AG04450 (cell line): ENCODE results near the gene EDN1. TPM values are rescaled to one million over a fixed set of nuclear protein-coding genes. Genes with fewer than 3 reads are reported as not detected.

Source experiments
- CTCF ChIA-PET: fragments of 300-600, 350-600 bp; formaldehyde crosslinking; extraction: SDS; loops from one replicate; lab custom pipeline; 2022; ENCODE audit warnings: antibody characterized with exemption, inconsistent platforms; lab: Charles Lee
- POLR2A ChIA-PET: fragments of 350-600 bp; formaldehyde crosslinking; extraction: SDS; loops from one replicate; lab custom pipeline; 2021; ENCODE audit warnings: antibody characterized with exemption, inconsistent platforms; lab: Yijun Ruan, JAX
- DNase-seq: peaks from one replicate; pipeline ENCODE4 v3.0.0-alpha.2; 2011; ENCODE audit warnings: low read depth, low spot score
- H3K27ac ChIP-seq: one replicate; pipeline ENCODE4 v1.5.1; 2012; ENCODE audit warnings: low read depth, low read length, control low read depth
- H3K27me3 ChIP-seq: one replicate; pipeline ENCODE4 v1.6.0; 2012; ENCODE audit warnings: low read length; ENCODE audit not compliant: control insufficient read depth, insufficient read depth
- H3K4me3 ChIP-seq: 2 replicates; pipeline ENCODE4 v1.5.1; 2011; ENCODE audit warnings: mild to moderate bottlenecking, low read depth, low read length, control low read depth
- H3K9me3 ChIP-seq: 2 replicates; pipeline ENCODE4 v1.5.1; 2012; ENCODE audit warnings: low read length; ENCODE audit not compliant: control insufficient read depth, insufficient read depth
- polyA plus RNA-seq: library from polyadenylated mRNA; depleted of rRNA; stranded (reverse); fragments of >200 nt; gene quantifications from 2 replicates; pipeline ENCODE4 v1.2.3, GENCODE V29; 2011
- TF ChIP-seq, protein P1 (sequence below): IDR thresholded peaks from 2 replicates; pipeline ENCODE4 v1.5.1; 2011; ENCODE audit warnings: low read depth, low read length, control low read depth, inconsistent platforms

Gene EDN1
- polyA plus RNA-seq, 1 experiment: 2.1 TPM

DNA sequence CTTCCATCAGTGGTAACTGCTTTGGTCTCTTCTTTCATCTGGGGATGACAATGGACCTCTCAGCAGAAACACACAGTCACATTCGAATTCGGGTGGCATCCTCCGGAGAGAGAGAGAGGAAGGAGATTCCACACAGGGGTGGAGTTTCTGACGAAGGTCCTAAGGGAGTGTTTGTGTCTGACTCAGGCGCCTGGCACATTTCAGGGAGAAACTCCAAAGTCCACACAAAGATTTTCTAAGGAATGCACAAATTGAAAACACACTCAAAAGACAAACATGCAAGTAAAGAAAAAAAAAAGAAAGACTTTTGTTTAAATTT lies 6.1 kb downstream of the EDN1 start:
- Histone ChIP-seq H3K27ac (peak overlapping the region; percentile 67), H3K27me3 (no peaks in the 10 kb centered on the region), H3K4me3 (no peak overlapping the region), H3K9me3 (no peaks in the 10 kb centered on the region)
- DNase-seq: peak; percentile 43
- POLR2A ChIA-PET: no interaction called here
- TF ChIP-seq, protein P1, sequence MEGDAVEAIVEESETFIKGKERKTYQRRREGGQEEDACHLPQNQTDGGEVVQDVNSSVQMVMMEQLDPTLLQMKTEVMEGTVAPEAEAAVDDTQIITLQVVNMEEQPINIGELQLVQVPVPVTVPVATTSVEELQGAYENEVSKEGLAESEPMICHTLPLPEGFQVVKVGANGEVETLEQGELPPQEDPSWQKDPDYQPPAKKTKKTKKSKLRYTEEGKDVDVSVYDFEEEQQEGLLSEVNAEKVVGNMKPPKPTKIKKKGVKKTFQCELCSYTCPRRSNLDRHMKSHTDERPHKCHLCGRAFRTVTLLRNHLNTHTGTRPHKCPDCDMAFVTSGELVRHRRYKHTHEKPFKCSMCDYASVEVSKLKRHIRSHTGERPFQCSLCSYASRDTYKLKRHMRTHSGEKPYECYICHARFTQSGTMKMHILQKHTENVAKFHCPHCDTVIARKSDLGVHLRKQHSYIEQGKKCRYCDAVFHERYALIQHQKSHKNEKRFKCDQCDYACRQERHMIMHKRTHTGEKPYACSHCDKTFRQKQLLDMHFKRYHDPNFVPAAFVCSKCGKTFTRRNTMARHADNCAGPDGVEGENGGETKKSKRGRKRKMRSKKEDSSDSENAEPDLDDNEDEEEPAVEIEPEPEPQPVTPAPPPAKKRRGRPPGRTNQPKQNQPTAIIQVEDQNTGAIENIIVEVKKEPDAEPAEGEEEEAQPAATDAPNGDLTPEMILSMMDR: no peak
- CTCF ChIA-PET: interaction anchor here (2.1 kb wide), 1 partner anchor 307 kb away, joined by 6 read pairs; no protein-coding TSS in a partner anchor

DNA sequence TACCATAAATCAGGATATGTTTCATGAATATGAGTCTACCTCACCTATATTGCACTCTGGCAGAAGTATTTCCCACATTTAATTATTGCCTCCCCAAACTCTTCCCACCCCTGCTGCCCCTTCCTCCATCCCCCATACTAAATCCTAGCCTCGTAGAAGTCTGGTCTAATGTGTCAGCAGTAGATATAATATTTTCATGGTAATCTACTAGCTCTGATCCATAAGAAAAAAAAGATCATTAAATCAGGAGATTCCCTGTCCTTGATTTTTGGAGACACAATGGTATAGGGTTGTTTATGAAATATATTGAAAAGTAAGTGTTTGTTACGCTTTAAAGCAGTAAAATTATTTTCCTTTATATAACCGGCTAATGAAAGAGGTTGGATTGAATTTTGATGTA lies 6.4 kb downstream of the EDN1 start:
- CTCF ChIA-PET: interaction anchor here (2.1 kb wide), 1 partner anchor 306 kb away, joined by 6 read pairs; no protein-coding TSS in a partner anchor
- no peak for DNase-seq
- no peak overlapping the region for H3K27ac ChIP-seq
- POLR2A ChIA-PET: no interaction called here
- H3K4me3 ChIP-seq: no peak overlapping the region
- no peaks in the 10 kb centered on the region for H3K9me3 ChIP-seq
- H3K27me3 ChIP-seq: no peaks in the 10 kb centered on the region
- TF ChIP-seq, protein P1: no peak

DNA sequence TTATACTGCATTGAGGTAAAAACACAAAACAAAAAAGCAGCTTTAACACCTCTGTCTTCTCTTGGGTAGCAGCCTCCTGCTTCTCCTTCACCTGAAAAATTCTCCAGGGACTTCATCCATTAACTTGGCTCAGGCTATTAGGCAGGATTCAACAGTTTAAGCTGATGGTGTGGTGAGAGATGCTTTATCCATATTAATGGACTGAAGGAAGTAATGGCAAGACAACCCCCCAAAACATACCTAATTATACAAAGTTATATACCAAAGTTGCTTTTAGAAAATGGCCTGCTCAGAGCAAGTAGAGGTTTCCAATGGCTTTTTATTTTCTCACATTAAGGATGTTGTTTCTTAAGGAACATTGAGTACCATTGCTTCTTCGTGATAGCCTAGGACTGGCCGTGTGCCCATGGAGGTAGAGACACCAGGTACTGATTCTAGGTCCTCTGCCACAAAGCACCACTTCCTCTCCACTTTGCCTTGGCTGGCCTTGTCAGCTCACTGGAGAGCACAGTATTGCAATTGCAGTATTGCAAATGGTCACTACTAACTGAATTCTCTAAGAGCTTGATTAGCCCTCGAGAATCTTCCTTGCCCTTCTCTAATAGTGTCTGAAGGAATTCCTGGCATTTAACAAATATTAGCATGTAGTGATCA lies 7.3 kb downstream of the EDN1 start:
- no peak for DNase-seq
- ChIA-PET CTCF (interaction anchor here (0.5 to 2.3 kb wide), 5 partner anchors 8 to 408 kb away, joined by 3 to 14 read pairs (median 4); partner anchors contain the start of gene EDN1), POLR2A (interaction anchor here (0.8 kb wide), 1 partner anchor 645 kb away, joined by 3 read pairs; no protein-coding TSS in a partner anchor)
- H3K27me3 ChIP-seq: no peaks in the 10 kb centered on the region
- TF ChIP-seq, protein P1: no peak
- no peak overlapping the region for H3K4me3 ChIP-seq
- H3K27ac ChIP-seq: no peak overlapping the region
- no peaks in the 10 kb centered on the region for H3K9me3 ChIP-seq

DNA sequence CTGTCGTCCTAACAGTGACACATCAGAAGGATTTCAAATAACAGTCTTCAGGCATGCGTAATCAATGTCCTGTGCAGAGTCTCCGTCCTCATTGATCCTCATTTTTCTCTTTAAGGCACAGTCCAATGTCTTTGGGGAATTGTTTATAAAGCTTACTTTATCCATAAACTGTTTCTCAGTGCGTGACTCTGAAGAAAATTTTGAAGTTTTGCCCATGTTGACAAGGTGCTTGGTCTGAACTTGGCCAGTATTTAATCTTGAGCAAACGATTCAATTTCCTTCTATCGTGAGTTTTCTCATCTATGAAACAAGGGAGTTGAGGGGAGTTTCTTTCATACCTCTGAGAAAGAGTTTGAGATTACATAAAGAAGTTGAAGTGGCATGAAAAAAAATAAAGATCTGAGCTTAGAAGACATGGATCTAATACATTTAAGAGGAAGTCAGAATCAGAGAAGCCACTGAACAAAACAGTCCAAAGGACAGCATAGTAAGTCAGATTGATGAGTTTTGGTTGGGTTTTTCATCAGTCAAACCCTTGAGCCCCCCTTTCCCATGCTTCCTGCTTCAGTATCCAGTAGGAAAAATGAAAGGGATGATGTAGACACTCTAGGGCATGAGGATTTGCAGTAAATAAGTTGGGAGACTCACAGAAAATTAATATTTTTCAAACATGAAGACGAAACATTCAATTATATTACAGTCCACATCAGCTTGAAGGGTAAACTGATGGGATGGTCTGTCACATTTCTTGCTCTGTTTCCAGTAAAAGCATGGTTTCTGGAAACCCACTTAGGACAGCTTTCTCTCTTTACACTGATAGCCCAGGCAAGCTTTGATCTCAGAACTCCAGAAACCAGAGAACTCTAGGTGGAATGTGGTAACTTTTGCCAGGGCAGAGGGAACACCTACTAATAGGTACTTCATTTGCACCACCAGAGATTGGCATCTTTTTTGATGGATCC lies 8.1 kb downstream of the EDN1 start:
- H3K27ac ChIP-seq: no peak overlapping the region
- ChIA-PET CTCF (interaction anchor here (1.0 to 2.3 kb wide), 5 partner anchors 8 to 308 kb away, joined by 3 to 14 read pairs (median 4); partner anchors contain the start of gene EDN1), POLR2A (interaction anchor here (0.8 kb wide), 1 partner anchor 645 kb away, joined by 3 read pairs; no protein-coding TSS in a partner anchor)
- H3K9me3 ChIP-seq: no peaks in the 10 kb centered on the region
- H3K27me3 ChIP-seq: no peaks in the 10 kb centered on the region
- DNase-seq: no peak
- H3K4me3 ChIP-seq: no peak overlapping the region
- TF ChIP-seq, protein P1: no peak
